Suprapubic skin (tissue), 3 donors: ENCODE results near the gene MARCHF10.

Source experiments
- CTCF ChIP-seq, 2 donors: fragments of 200-600 bp in 1 of 2; fragments of 450-650 bp in 1 of 2; sonication (generic) in 1 of 2; IDR thresholded peaks; one replicate each; pipeline ENCODE4 v1.5.1; 2016 to 2019; ENCODE audit warnings: antibody characterized with exemption in 2 of 2, mild to moderate bottlenecking in 1 of 2, moderate library complexity in 1 of 2
- EP300 ChIP-seq: sonication (generic); formaldehyde crosslinking; IDR thresholded peaks from one replicate; pipeline ENCODE4 v1.6.1; 2017; ENCODE audit warnings: antibody characterized with exemption

GRCh38 chr17:62652251-62653001 lies 155.7 kb downstream of the MARCHF10 start:
- TF ChIP-seq CTCF (IDR thresholded peaks at IDR 0.05) (no peak), EP300 (no peak)
